Ovary (tissue), 3 donors: ENCODE data around the gene DGAT2.

ENCODE experiments used
- EP300 ChIP-seq: sonication (generic); formaldehyde crosslinking; IDR thresholded peaks from one replicate; pipeline ENCODE4 v1.6.1; 2017; ENCODE audit warnings: antibody characterized with exemption
- POLR2A ChIP-seq: fragments of 450-650 bp; IDR thresholded peaks from one replicate; pipeline ENCODE4 v1.6.1; 2017; ENCODE audit warnings: antibody characterized with exemption, mild to moderate bottlenecking, moderate library complexity
- TF ChIP-seq, protein P1 (sequence below), 3 donors: fragments of 450-650 bp in 2 of 3; fragments of 200-600 bp in 1 of 3; IDR thresholded peaks; one replicate each; pipeline versions ENCODE4 v1.5.1 to v1.8.0; 2016 to 2022; ENCODE audit warnings: antibody characterized with exemption in 3 of 3, mild to moderate bottlenecking in 1 of 3
- donor health status: DM: no; HTN: no; CAD: no.

DNA sequence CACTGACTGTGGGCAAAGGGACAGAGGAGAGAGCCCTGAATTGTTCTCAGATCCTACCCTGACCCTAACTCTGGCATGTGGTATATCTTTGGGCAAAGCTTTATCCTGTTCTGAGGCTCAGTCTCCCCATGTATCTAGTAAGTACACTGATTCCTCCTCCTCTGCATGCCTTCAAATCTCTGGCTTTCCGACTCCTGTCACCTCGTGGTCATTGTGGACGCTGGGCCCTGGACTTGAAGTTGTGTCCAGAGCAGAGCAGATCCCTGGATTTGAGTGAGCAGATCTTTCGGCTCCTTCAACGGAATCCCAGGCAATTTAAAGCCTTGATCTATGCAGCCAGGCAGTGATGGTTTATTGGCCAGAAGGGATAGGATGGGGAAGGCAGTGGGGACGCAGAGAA, 47.9 kb upstream of the DGAT2 start:
- TF ChIP-seq POLR2A (no peak), EP300 (no peak)
- TF ChIP-seq, protein P1, sequence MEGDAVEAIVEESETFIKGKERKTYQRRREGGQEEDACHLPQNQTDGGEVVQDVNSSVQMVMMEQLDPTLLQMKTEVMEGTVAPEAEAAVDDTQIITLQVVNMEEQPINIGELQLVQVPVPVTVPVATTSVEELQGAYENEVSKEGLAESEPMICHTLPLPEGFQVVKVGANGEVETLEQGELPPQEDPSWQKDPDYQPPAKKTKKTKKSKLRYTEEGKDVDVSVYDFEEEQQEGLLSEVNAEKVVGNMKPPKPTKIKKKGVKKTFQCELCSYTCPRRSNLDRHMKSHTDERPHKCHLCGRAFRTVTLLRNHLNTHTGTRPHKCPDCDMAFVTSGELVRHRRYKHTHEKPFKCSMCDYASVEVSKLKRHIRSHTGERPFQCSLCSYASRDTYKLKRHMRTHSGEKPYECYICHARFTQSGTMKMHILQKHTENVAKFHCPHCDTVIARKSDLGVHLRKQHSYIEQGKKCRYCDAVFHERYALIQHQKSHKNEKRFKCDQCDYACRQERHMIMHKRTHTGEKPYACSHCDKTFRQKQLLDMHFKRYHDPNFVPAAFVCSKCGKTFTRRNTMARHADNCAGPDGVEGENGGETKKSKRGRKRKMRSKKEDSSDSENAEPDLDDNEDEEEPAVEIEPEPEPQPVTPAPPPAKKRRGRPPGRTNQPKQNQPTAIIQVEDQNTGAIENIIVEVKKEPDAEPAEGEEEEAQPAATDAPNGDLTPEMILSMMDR (IDR thresholded peaks at IDR 0.05), result no peak
